Measurements from ENCODE around the gene ESPNL. TPM values are rescaled to one million over a fixed set of nuclear protein-coding genes. Genes with fewer than 3 reads are reported as not detected.

The ESPNL gene
- polyA plus RNA-seq, 1 donor (not counting 4 experiments of a cell fraction or from before 2014, with no cell fraction given): 0.16 TPM

GRCh38 chr2:238163481-238164198 lies 63.5 kb downstream of the ESPNL start:
- Histone ChIP-seq H3K9me3 (ENCODE audit: control insufficient read depth, low read depth, low read length) (no peaks in the 10 kb centered on the region), H3K4me1 (ENCODE audit: control insufficient read depth, extremely low read depth, insufficient read depth, low read length) (peaks cover 7% of the 10 kb centered on the region), H3K79me2 (ENCODE audit: control insufficient read depth, insufficient read depth, low read length) (no peaks in the 10 kb centered on the region), H3K27ac (ENCODE audit: control insufficient read depth, insufficient read depth, low read length) (no peak overlapping the region), H3K36me3 (ENCODE audit: control insufficient read depth in 2 of 2, extremely low read depth in 1 of 2, insufficient read depth in 2 of 2, low read length in 2 of 2) (peaks cover 3 to 16% of the 10 kb centered on the region in 2 experiments), H3K9ac (ENCODE audit: control insufficient read depth, extremely low read depth, insufficient read depth, low read length) (no peak overlapping the region), H3K4me3 (ENCODE audit: control insufficient read depth in 2 of 3, extremely low read depth in 1 of 3, insufficient read depth in 2 of 3, low read depth in 1 of 3, low read length in 3 of 3) (peak overlapping the region in 2 of 3 experiments; percentile 7 to 20), H2AFZ (ENCODE audit: control insufficient read depth, low read length) (no peak overlapping the region), H3K27me3 (ENCODE audit: control insufficient read depth, extremely low read depth, insufficient read depth, low read length) (peaks cover 19% of the 10 kb centered on the region), H3K4me2 (ENCODE audit: control insufficient read depth, extremely low read depth, insufficient read depth, low read depth, low read length) (peak overlapping the region; percentile 64), H4K20me1 (ENCODE audit: control insufficient read depth, extremely low read depth, insufficient read depth, low read length) (no peaks in the 10 kb centered on the region), H3K9me1 (ENCODE audit: control insufficient read depth, extremely low read depth, insufficient read depth, low read length) (no peaks in the 10 kb centered on the region)
- no peak for TF ChIP-seq CTCF (optimal IDR thresholded peaks at IDR 0.05 in 1 of 3, IDR thresholded peaks at IDR 0.05 in 1 of 3, conservative IDR thresholded peaks at IDR 0.05 in 1 of 3; ENCODE audit: extremely low read depth in 1 of 3, insufficient read depth in 2 of 3, low read length in 3 of 3)
- TF ChIP-seq EZH2 (IDR thresholded peaks at IDR 0.05; ENCODE audit: low read length): peak; percentile 51
- DNase-seq (ENCODE audit: low read depth, low spot score) (no peak), FAIRE-seq (no peak)
- dilution Hi-C loops (cut with MboI; ENCODE audit: extremely low pct_ligation_motif_present, low sequenced_read_pairs): no loop called here

- DNase-seq (ENCODE audit: low read depth, low spot score): no peak
- Histone ChIP-seq H3K4me3 (ENCODE audit: control insufficient read depth in 2 of 3, extremely low read depth in 1 of 3, insufficient read depth in 2 of 3, low read depth in 1 of 3, low read length in 3 of 3) (no peak overlapping the region), H3K4me2 (ENCODE audit: control insufficient read depth, extremely low read depth, insufficient read depth, low read depth, low read length) (no peak overlapping the region), H3K27ac (ENCODE audit: control insufficient read depth, insufficient read depth, low read length) (no peak overlapping the region), H3K27me3 (ENCODE audit: control insufficient read depth, extremely low read depth, insufficient read depth, low read length) (peaks cover 19% of the 10 kb centered on the region), H3K9ac (ENCODE audit: control insufficient read depth, extremely low read depth, insufficient read depth, low read length) (no peak overlapping the region), H3K4me1 (ENCODE audit: control insufficient read depth, extremely low read depth, insufficient read depth, low read length) (peaks cover 20% of the 10 kb centered on the region), H3K9me1 (ENCODE audit: control insufficient read depth, extremely low read depth, insufficient read depth, low read length) (no peaks in the 10 kb centered on the region), H3K79me2 (ENCODE audit: control insufficient read depth, insufficient read depth, low read length) (no peaks in the 10 kb centered on the region), H3K9me3 (ENCODE audit: control insufficient read depth, low read depth, low read length) (no peaks in the 10 kb centered on the region), H3K36me3 (ENCODE audit: control insufficient read depth in 2 of 2, extremely low read depth in 1 of 2, insufficient read depth in 2 of 2, low read length in 2 of 2) (peaks cover 3 to 23% of the 10 kb centered on the region in 2 experiments), H2AFZ (ENCODE audit: control insufficient read depth, low read length) (no peak overlapping the region), H4K20me1 (ENCODE audit: control insufficient read depth, extremely low read depth, insufficient read depth, low read length) (no peaks in the 10 kb centered on the region)
- no peak for TF ChIP-seq CTCF (optimal IDR thresholded peaks at IDR 0.05 in 1 of 3, IDR thresholded peaks at IDR 0.05 in 1 of 3, conservative IDR thresholded peaks at IDR 0.05 in 1 of 3; ENCODE audit: extremely low read depth in 1 of 3, insufficient read depth in 2 of 3, low read length in 3 of 3)
- TF ChIP-seq EZH2 (IDR thresholded peaks at IDR 0.05; ENCODE audit: low read length): no peak
- no peak for FAIRE-seq
- dilution Hi-C loops (cut with MboI; ENCODE audit: extremely low pct_ligation_motif_present, low sequenced_read_pairs): no loop called here
Observed at GRCh38 chr2:238164906-238165287, 64.8 kb downstream of the ESPNL start.
